HepG2 (cell line): ENCODE results near the gene PGPEP1. TPM values are rescaled to one million over a fixed set of nuclear protein-coding genes. Genes with fewer than 3 reads are reported as not detected.

Experiments used
- ATAC-seq: fragments of 200-7000 bp; cut with Tn5 transposase; 3 replicates; pipeline ENCODE4 v1.9.1; 2020; ENCODE audit warnings: mild to moderate bottlenecking, moderate library complexity
- BruUV-seq: library from RNA; stranded (reverse); fragments of 400-500 nt; replicated peaks from 2 replicates; lab custom pipeline; 2021; lab: Mats Ljungman, UMichigan
- CTCF ChIA-PET: fragments of 300-600 bp; formaldehyde crosslinking; extraction: SDS; loops from one replicate; lab custom pipeline; 2021; ENCODE audit warnings: low total read pairs, inconsistent platforms, low intra/inter-chr PET ratio; lab: Yijun Ruan, JAX
- POLR2A ChIA-PET: fragments of 350-600 bp; sonication (Branson Sonifier 250); formaldehyde crosslinking; loops from one replicate; lab custom pipeline; 2020; ENCODE audit warnings: antibody characterized with exemption, inconsistent platforms; lab: Yijun Ruan, JAX
- DNase-seq: peaks from one replicate; pipeline ENCODE4 v3.0.0-alpha.2; 2015; ENCODE audit warnings: low spot score
- FAIRE-seq: peaks from 3 replicates; lab custom pipeline; 2011; peaks lifted over from hg19 to GRCh38; lab: Jason Lieb, UNC
- H2AFZ ChIP-seq: one replicate; pipeline ENCODE4 v1.6.1; 2011; ENCODE audit warnings: low read length, inconsistent platforms
- H3K27ac ChIP-seq: fragments of 300-600 bp; 3 replicates; pipeline ENCODE4 v1.8.0; 2011; ENCODE audit warnings: mixed run types, mild to moderate bottlenecking, mixed read lengths, low read length, inconsistent platforms; ENCODE audit not compliant: insufficient read depth; ENCODE audit errors: extremely low read length
- H3K27me3 ChIP-seq, 2 experiments: fragments of 200-600 bp in 1 of 2; 2 replicates in 1 of 2; 3 replicates in 1 of 2; pipeline versions ENCODE4 v1.6.0 to v1.8.0; 2011; ENCODE audit warnings: low read length in 2 of 2, mild to moderate bottlenecking in 2 of 2, moderate library complexity in 2 of 2, inconsistent platforms in 1 of 2; ENCODE audit not compliant: insufficient read depth in 2 of 2, control insufficient read depth in 1 of 2
- H3K36me3 ChIP-seq, 2 experiments: fragments of 200-600 bp in 1 of 2; replicated peaks in 1 of 2; 2 replicates in 1 of 2; 3 replicates in 1 of 2; pipeline versions ENCODE4 v1.5.1 to v1.8.0; 2011; ENCODE audit warnings: low read length in 2 of 2, inconsistent platforms in 1 of 2; ENCODE audit not compliant: insufficient read depth in 2 of 2, control insufficient read depth in 1 of 2
- H3K4me1 ChIP-seq: 2 replicates; pipeline ENCODE4 v1.5.1; 2012; ENCODE audit warnings: low read length, inconsistent platforms; ENCODE audit not compliant: insufficient read depth
- H3K4me2 ChIP-seq: 2 replicates; pipeline ENCODE4 v1.6.0; 2011; ENCODE audit warnings: low read depth, low read length, inconsistent platforms
- H3K4me3 ChIP-seq, 3 experiments: fragments of 200-600 bp in 1 of 3; sonication (generic), shearing (Covaris generic) in 1 of 3; replicated peaks in 1 of 3; 2 replicates each; pipeline ENCODE4 v1.5.1; 2011 to 2016; ENCODE audit warnings: low read length in 3 of 3, inconsistent platforms in 2 of 3, low read depth in 2 of 3, mild to moderate bottlenecking in 2 of 3, control low read depth in 1 of 3, mixed read lengths in 1 of 3; ENCODE audit not compliant: insufficient read depth in 1 of 3
- H3K79me2 ChIP-seq: one replicate; pipeline ENCODE4 v1.6.1; 2011; ENCODE audit warnings: low read length, inconsistent platforms; ENCODE audit not compliant: insufficient read depth
- H3K9ac ChIP-seq: 2 replicates; pipeline ENCODE4 v1.6.0; 2011; ENCODE audit warnings: mild to moderate bottlenecking, low read depth, low read length, inconsistent platforms; ENCODE audit not compliant: insufficient read depth
- H3K9me3 ChIP-seq: 2 replicates; pipeline ENCODE4 v1.5.1; 2012; ENCODE audit warnings: mild to moderate bottlenecking, low read length
- H4K20me1 ChIP-seq: 2 replicates; pipeline ENCODE4 v1.6.0; 2011; ENCODE audit warnings: inconsistent platforms, mild to moderate bottlenecking, low read length, moderate library complexity; ENCODE audit not compliant: insufficient read depth
- CENPBD1 ChIP-seq: sonication (generic); formaldehyde crosslinking; IDR thresholded peaks from 2 replicates; pipeline ENCODE4 v1.8.0; 2022; ENCODE audit warnings: missing genetic modification reagents, low read depth, mild to moderate bottlenecking, borderline replicate concordance
- CERS6 ChIP-seq: sonication (generic); formaldehyde crosslinking; IDR thresholded peaks from 2 replicates; pipeline ENCODE4 v1.5.0; 2020; ENCODE audit warnings: missing genetic modification reagents
- HOXD1 ChIP-seq: sonication (generic); formaldehyde crosslinking; IDR thresholded peaks from 2 replicates; pipeline ENCODE4 v1.5.0; 2020; ENCODE audit warnings: missing genetic modification reagents
- MTF1 ChIP-seq: sonication (generic); formaldehyde crosslinking; IDR thresholded peaks from 2 replicates; pipeline ENCODE4 v1.5.0; 2020; ENCODE audit warnings: missing genetic modification reagents
- SNAPC4 ChIP-seq: sonication (generic); formaldehyde crosslinking; IDR thresholded peaks from 2 replicates; pipeline ENCODE4 v1.4.0; 2020; ENCODE audit warnings: mild to moderate bottlenecking, missing genetic modification reagents
- TMF1 ChIP-seq: sonication (generic); formaldehyde crosslinking; IDR thresholded peaks from 2 replicates; pipeline ENCODE4 v1.8.1; 2022; ENCODE audit warnings: low read depth, missing genetic modification reagents
- ZBTB26 ChIP-seq: IDR thresholded peaks from 2 replicates; pipeline ENCODE4 v1.6.1; 2016; ENCODE audit warnings: missing compliant biosample characterization, missing genetic modification reagents, borderline replicate concordance
- ZBTB42 ChIP-seq: sonication (generic); formaldehyde crosslinking; IDR thresholded peaks from 2 replicates; pipeline ENCODE4 v1.5.0; 2020; ENCODE audit warnings: mild to moderate bottlenecking, missing genetic modification reagents
- ZNF260 ChIP-seq: sonication (generic); formaldehyde crosslinking; IDR thresholded peaks from 2 replicates; pipeline ENCODE4 v1.4.0; 2020; ENCODE audit warnings: missing genetic modification reagents, low read depth, mild to moderate bottlenecking, borderline replicate concordance
- ZNF746 ChIP-seq: sonication (generic); formaldehyde crosslinking; IDR thresholded peaks from 2 replicates; pipeline ENCODE4 v1.8.0; 2022; ENCODE audit warnings: mild to moderate bottlenecking, missing genetic modification reagents
- ZSCAN25 ChIP-seq: sonication (generic); formaldehyde crosslinking; IDR thresholded peaks from 2 replicates; pipeline ENCODE4 v1.8.0; 2022; ENCODE audit warnings: mild to moderate bottlenecking, missing genetic modification reagents
- WGBS: methylation state at CpG from one replicate; pipeline ENCODE4 v1.1.6; 2017; ENCODE audit warnings: low lambda C conversion rate; 5-methylcytosine and 5-hydroxymethylcytosine counted together
- in situ Hi-C: cut with HindIII; loops from 2 replicates; pipeline ENCODE4 v1.10.0; 2017; ENCODE audit warnings: low pct_unique_long_range_greater_than_20kb; ENCODE audit not compliant: extremely low pct_ligation_motif_present
- intact Hi-C: fragments of 100-400 bp; cut with micrococcal nuclease; formaldehyde crosslinking; loops from one replicate; pipeline ENCODE4 v1.10.0; 2022; ENCODE audit not compliant: unreplicated experiment
- polyA plus RNA-seq, 8 experiments: library from polyadenylated mRNA; depleted of rRNA in 3 of 8; stranded (reverse) in 7 of 8; unstranded in 1 of 8; fragments of >200 nt; fragmentation: Illumina TruSeq in 4 of 8; extraction: Trizol in 4 of 8; gene quantifications; 2 replicates each; pipeline versions ENCODE4 v1.2.1 to v1.2.3, GENCODE V29; 2011 to 2016; ENCODE audit warnings: low read depth in 4 of 8, missing spikeins in 1 of 8, mixed read lengths in 1 of 8; ENCODE audit not compliant: insufficient read depth in 1 of 8
- total RNA-seq, 5 experiments: library from RNA; depleted of rRNA; stranded (reverse); fragments of >200 nt; fragmentation: Illumina TruSeq; extraction: Trizol; gene quantifications; 2 replicates each; pipeline ENCODE4 v1.2.3, GENCODE V29; 2016; ENCODE audit warnings: low read depth in 1 of 5

Gene PGPEP1
- total and polyA plus RNA-seq, 2 of the 13 experiments (the other 11 are each of a cell fraction or from before 2014, with no cell fraction given) = 53.1 to 56.6 TPM

GRCh38 chr19:18308948-18309325 lies 31.5 kb upstream of the PGPEP1 start:
- Histone ChIP-seq H3K4me1 (peaks cover 75% of the 10 kb centered on the region), H3K9ac (no peak overlapping the region), H3K27me3 (no peaks in the 10 kb centered on the region), H3K36me3 (peaks cover 6 to 25% of the 10 kb centered on the region in 2 experiments; a peak in 3 of 5 replicates), H3K4me2 (no peak overlapping the region), H3K9me3 (no peaks in the 10 kb centered on the region), H3K79me2 (no peaks in the 10 kb centered on the region), H2AFZ (no peak overlapping the region), H3K4me3 (no peak overlapping the region), H3K27ac (peak overlapping the region; percentile 64), H4K20me1 (no peaks in the 10 kb centered on the region)
- ChIA-PET CTCF (no interaction called here), POLR2A (interaction anchor here (0.6 to 1.1 kb wide), 2 partner anchors 29 to 30 kb away, joined by 3 to 5 read pairs; no protein-coding TSS in a partner anchor)
- 96% methylated on average over 7 of the region's 7 CpGs for WGBS
- DNase-seq (no peak), FAIRE-seq (no peak), ATAC-seq (no peak)
- no peak for TF ChIP-seq HOXD1 (CRISPR knock-in tag)
- TF ChIP-seq SNAPC4 (CRISPR knock-in tag) = no peak
- no peak for TF ChIP-seq ZNF746 (CRISPR knock-in tag)
- TF ChIP-seq CENPBD1 = no peak
- no peak for TF ChIP-seq CERS6 (CRISPR knock-in tag)
- no peak for TF ChIP-seq ZBTB26
- no peak for TF ChIP-seq ZSCAN25 (CRISPR knock-in tag)
- no peak for TF ChIP-seq ZBTB42 (CRISPR knock-in tag)
- TF ChIP-seq MTF1 (CRISPR knock-in tag) = no peak
- TF ChIP-seq ZNF260 (CRISPR knock-in tag) = no peak
- no peak for TF ChIP-seq TMF1 (CRISPR knock-in tag)
- in situ Hi-C loops (no loop called here), intact Hi-C loops (no loop called here)
- no TSS peak for BruUV-seq
